Colonic mucosa (tissue), 4 donors: Measurements from ENCODE around the gene TEC. TPM values are rescaled to one million over a fixed set of nuclear protein-coding genes. Genes with fewer than 3 reads are reported as not detected.

Experiments
- DNase-seq: peaks from one replicate; pipeline ENCODE4 v3.0.0-alpha.2; 2020
- H3K27ac ChIP-seq: fragments of 200-600 bp; one replicate; pipeline ENCODE4 v1.8.0; 2021
- H3K27me3 ChIP-seq: fragments of 200-600 bp; one replicate; pipeline ENCODE4 v1.8.0; 2021
- H3K36me3 ChIP-seq: fragments of 200-600 bp; one replicate; pipeline ENCODE4 v1.8.0; 2021
- H3K4me1 ChIP-seq: fragments of 200-600 bp; one replicate; pipeline ENCODE4 v1.8.0; 2021; ENCODE audit warnings: mild to moderate bottlenecking
- H3K4me3 ChIP-seq: fragments of 200-600 bp; one replicate; pipeline ENCODE4 v1.8.0; 2021
- H3K9ac ChIP-seq, 2 donors: one replicate each; pipeline ENCODE4 v1.7.0; 2013; ENCODE audit warnings: control low read depth in 2 of 2, low read depth in 2 of 2, low read length in 2 of 2
- H3K9me3 ChIP-seq: fragments of 200-600 bp; one replicate; pipeline ENCODE4 v1.8.0; 2021
- CTCF ChIP-seq: fragments of 200-600 bp; IDR thresholded peaks from one replicate; pipeline ENCODE4 v1.8.0; 2022; ENCODE audit warnings: antibody characterized with exemption, mild to moderate bottlenecking
- intact Hi-C: fragments of 100-400 bp; cut with DNase I; formaldehyde crosslinking; loops from one replicate; pipeline ENCODE4 v1.14.1; 2022
- total RNA-seq, 2 donors: library from RNA; stranded (reverse); fragmentation: NEBNext Ultra II Directional in 1 of 2; extraction: Animal tissue kit (Norgen Biotek cat#: 25700) in 1 of 2; gene quantifications; one replicate each; pipeline ENCODE4 v1.2.1, GENCODE V29; 2021
- donor health status: healthy.
- donor health status: DM: no; HTN: no; CAD: no.
- donor health status: DM: no; HTN: no; CAD: no.

TEC gene
- total RNA-seq, 2 donors from 2014 or later, result 2.1 to 2.9 TPM

- H3K27ac ChIP-seq, result no peak overlapping the region
These were observed 2.1 kb downstream of the TEC start for GRCh38 chr4:48267574-48267973.

GRCh38 chr4:48266781-48267180 is 2.9 kb downstream of the TEC start:
- H3K4me1 ChIP-seq, result no peaks in the 10 kb centered on the region
- H3K27me3 ChIP-seq, result no peaks in the 10 kb centered on the region
- DNase-seq, result no peak
- TF ChIP-seq CTCF, result no peak
- H3K9me3 ChIP-seq, result no peaks in the 10 kb centered on the region
- H3K4me3 ChIP-seq, result no peak overlapping the region
- intact Hi-C loops, result no loop called here
- no peaks in the 10 kb centered on the region for H3K36me3 ChIP-seq
- H3K27ac ChIP-seq, result no peak overlapping the region
- H3K9ac ChIP-seq, result no peak overlapping the region

More at GRCh38 chr4:48267574-48267973, 2.1 kb downstream of the TEC start:
- no peaks in the 10 kb centered on the region for H3K36me3 ChIP-seq
- no peaks in the 10 kb centered on the region for H3K27me3 ChIP-seq
- H3K9me3 ChIP-seq, result no peaks in the 10 kb centered on the region
- intact Hi-C loops, result no loop called here
- no peaks in the 10 kb centered on the region for H3K4me1 ChIP-seq
- no peak for TF ChIP-seq CTCF
- no peak overlapping the region for H3K9ac ChIP-seq
- H3K4me3 ChIP-seq, result no peak overlapping the region
- no peak for DNase-seq

GRCh38 chr4:48262926-48263325 is 6.7 kb downstream of the TEC start:
- intact Hi-C loops, result no loop called here
- no peaks in the 10 kb centered on the region for H3K4me1 ChIP-seq

GRCh38 chr4:48262484-48262883 is 7.2 kb downstream of the TEC start:
- DNase-seq, result no peak
- H3K27ac ChIP-seq, result no peak overlapping the region
- no peaks in the 10 kb centered on the region for H3K36me3 ChIP-seq
- intact Hi-C loops, result no loop called here
- no peaks in the 10 kb centered on the region for H3K27me3 ChIP-seq
- no peak for TF ChIP-seq CTCF
- H3K4me1 ChIP-seq, result no peaks in the 10 kb centered on the region
- no peak overlapping the region for H3K4me3 ChIP-seq
- no peak overlapping the region for H3K9ac ChIP-seq
- H3K9me3 ChIP-seq, result no peaks in the 10 kb centered on the region

More at GRCh38 chr4:48262926-48263325, 6.7 kb downstream of the TEC start:
- Histone ChIP-seq H3K27me3 (no peaks in the 10 kb centered on the region), H3K27ac (no peak overlapping the region), H3K4me3 (no peak overlapping the region), H3K9ac (no peak overlapping the region), H3K9me3 (no peaks in the 10 kb centered on the region), H3K36me3 (no peaks in the 10 kb centered on the region)
- DNase-seq, result no peak
- no peak for TF ChIP-seq CTCF

GRCh38 chr4:48261281-48261680 is 8.4 kb downstream of the TEC start:
- no peak overlapping the region for H3K9ac ChIP-seq
- intact Hi-C loops, result no loop called here
- no peaks in the 10 kb centered on the region for H3K9me3 ChIP-seq
- H3K27me3 ChIP-seq, result no peaks in the 10 kb centered on the region
- H3K27ac ChIP-seq, result no peak overlapping the region
- DNase-seq, result no peak
- TF ChIP-seq CTCF, result no peak
- H3K36me3 ChIP-seq, result no peaks in the 10 kb centered on the region
- no peaks in the 10 kb centered on the region for H3K4me1 ChIP-seq
- no peak overlapping the region for H3K4me3 ChIP-seq

- Histone ChIP-seq H3K27me3 (no peaks in the 10 kb centered on the region), H3K9ac (no peak overlapping the region), H3K4me3 (no peak overlapping the region), H3K36me3 (no peaks in the 10 kb centered on the region), H3K27ac (no peak overlapping the region), H3K4me1 (no peaks in the 10 kb centered on the region), H3K9me3 (no peaks in the 10 kb centered on the region)
- intact Hi-C loops, result no loop called here
- TF ChIP-seq CTCF, result no peak
- no peak for DNase-seq
These were observed 9.9 kb downstream of the TEC start for GRCh38 chr4:48259748-48260147.
